Measurements from ENCODE around the gene PIGP. TPM values are rescaled to one million over a fixed set of nuclear protein-coding genes. Genes with fewer than 3 reads are reported as not detected.

The PIGP gene
- total and polyA plus RNA-seq, 2 of the 8 experiments (the other 6 are each of a cell fraction or from before 2014, with no cell fraction given), result 11.3 to 18.0 TPM

DNA sequence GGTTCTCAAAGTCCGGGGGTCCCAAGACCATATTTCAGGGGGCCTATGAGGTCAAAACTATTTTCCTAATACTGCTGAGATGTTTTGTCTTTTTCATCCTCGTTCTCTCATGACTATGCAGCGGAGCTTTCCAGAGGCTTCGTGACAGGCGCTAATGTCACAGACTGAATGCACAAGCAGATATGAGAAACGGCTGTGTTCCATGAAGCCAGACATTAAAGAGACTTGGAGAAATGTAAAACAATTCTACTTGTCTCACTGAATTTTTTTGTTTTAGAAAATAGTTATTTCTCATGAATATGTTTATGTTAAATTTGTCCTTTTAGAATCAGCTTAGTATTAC lies 10.3 kb downstream of the PIGP start (continued):
- TF ChIP-seq SRF (IDR thresholded peaks at IDR 0.05; ENCODE audit: low read depth, low read length) (no peak), POU5F1 (IDR thresholded peaks at IDR 0.05; ENCODE audit: low read depth, low read length) (no peak), MAFK (IDR thresholded peaks at IDR 0.05; ENCODE audit: low read depth, low read length) (no peak), RBBP5 (IDR thresholded peaks at IDR 0.05; ENCODE audit: borderline replicate concordance, low read depth, low read length) (no peak)

All from H1 (cell line).